ENCODE results near the gene RAB8B.

- no peak for TF ChIP-seq EZH2 (IDR thresholded peaks at IDR 0.05; ENCODE audit: low read length, unreplicated experiment)
- TF ChIP-seq, protein P1, sequence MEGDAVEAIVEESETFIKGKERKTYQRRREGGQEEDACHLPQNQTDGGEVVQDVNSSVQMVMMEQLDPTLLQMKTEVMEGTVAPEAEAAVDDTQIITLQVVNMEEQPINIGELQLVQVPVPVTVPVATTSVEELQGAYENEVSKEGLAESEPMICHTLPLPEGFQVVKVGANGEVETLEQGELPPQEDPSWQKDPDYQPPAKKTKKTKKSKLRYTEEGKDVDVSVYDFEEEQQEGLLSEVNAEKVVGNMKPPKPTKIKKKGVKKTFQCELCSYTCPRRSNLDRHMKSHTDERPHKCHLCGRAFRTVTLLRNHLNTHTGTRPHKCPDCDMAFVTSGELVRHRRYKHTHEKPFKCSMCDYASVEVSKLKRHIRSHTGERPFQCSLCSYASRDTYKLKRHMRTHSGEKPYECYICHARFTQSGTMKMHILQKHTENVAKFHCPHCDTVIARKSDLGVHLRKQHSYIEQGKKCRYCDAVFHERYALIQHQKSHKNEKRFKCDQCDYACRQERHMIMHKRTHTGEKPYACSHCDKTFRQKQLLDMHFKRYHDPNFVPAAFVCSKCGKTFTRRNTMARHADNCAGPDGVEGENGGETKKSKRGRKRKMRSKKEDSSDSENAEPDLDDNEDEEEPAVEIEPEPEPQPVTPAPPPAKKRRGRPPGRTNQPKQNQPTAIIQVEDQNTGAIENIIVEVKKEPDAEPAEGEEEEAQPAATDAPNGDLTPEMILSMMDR (conservative IDR thresholded peaks at IDR 0.05; ENCODE audit: low read depth, low read length) = no peak
These were observed 33.9 kb upstream of the RAB8B start for GRCh38 chr15:63155486-63155885.
